ENCODE measurements around the gene FKBP5. TPM values are rescaled to one million over a fixed set of nuclear protein-coding genes. Genes with fewer than 3 reads are reported as not detected.

FKBP5 gene
- total and polyA plus RNA-seq, 10 of the 15 experiments (the other 5 are each of a cell fraction or from before 2014, with no cell fraction given): 29.0 to 123 (median 62.3) TPM

- peak overlapping the region; percentile 76 for H3K27ac ChIP-seq (ENCODE audit: control insufficient read depth, insufficient read depth)
- ChIA-PET SMC1A (ENCODE audit: uncharacterized antibody, unreplicated experiment) (interaction anchor here (0.9 to 3.6 kb wide), 10 partner anchors 10 to 60 kb away, joined by 3 to 24 read pairs (median 5); partner anchors contain the start of gene ARMC12), RAD21 (ENCODE audit: unreplicated experiment) (interaction anchor here (0.6 to 4.7 kb wide), 5 partner anchors 8 to 50 kb away, joined by 3 to 36 read pairs (median 8); no protein-coding TSS in a partner anchor), CTCF (interaction anchor here (1.1 to 1.9 kb wide), 6 partner anchors 8 to 38 kb away, joined by 3 to 9 read pairs (median 4); partner anchors contain the start of gene FKBP5), POLR2A (interaction anchor here (1.3 to 2.7 kb wide), 7 partner anchors 9 to 39 kb away, joined by 3 to 13 read pairs (median 5); no protein-coding TSS in a partner anchor)
- H3K4me3 ChIP-seq: peak overlapping the region; percentile 49; the same call in 1 of the 2 replicates
- H3K4me1 ChIP-seq (ENCODE audit: control insufficient read depth, insufficient read depth, low read length): peaks cover 41% of the 10 kb centered on the region
- peak overlapping the region; percentile 65 for H2AFZ ChIP-seq (ENCODE audit: control insufficient read depth, low read depth, low read length)
- H3K27me3 ChIP-seq (replicated peaks in 1 of 2; ENCODE audit: control insufficient read depth in 2 of 2, insufficient read depth in 2 of 2, low read length in 1 of 2): no peaks in the 10 kb centered on the region
- no TSS peak for BruUV-seq (replicated peaks)
- H4K20me1 ChIP-seq (ENCODE audit: control insufficient read depth, insufficient read depth): no peaks in the 10 kb centered on the region
- no peaks in the 10 kb centered on the region for H3K79me2 ChIP-seq (ENCODE audit: control insufficient read depth, insufficient read depth, low read length)
- ATAC-seq: peak; percentile 76
- DNase-seq (ENCODE audit: low read depth, low spot score): no peak
- FAIRE-seq: peak; percentile 75
- 10% methylated on average over 5 of the region's 5 CpGs for WGBS (ENCODE audit: insufficient coverage, insufficient replicate concordance, low lambda C conversion rate, missing lambda C conversion rate)
- in situ Hi-C loops (cut with MboI): no loop called here
- H3K4me2 ChIP-seq (ENCODE audit: control insufficient read depth, insufficient read depth): peak overlapping the region; percentile 84
- peak overlapping the region; percentile 50 for H3K9ac ChIP-seq (ENCODE audit: control insufficient read depth, insufficient read depth, low read length)
- no peaks in the 10 kb centered on the region; the same call in 2 of the 3 replicates for H3K9me3 ChIP-seq (replicated peaks; ENCODE audit: control insufficient read depth, insufficient read depth, low read length)
- no peaks in the 10 kb centered on the region for H3K36me3 ChIP-seq (ENCODE audit: control insufficient read depth in 2 of 2, insufficient read depth in 2 of 2, low read length in 1 of 2)
- intact Hi-C loops (cut with micrococcal nuclease; ENCODE audit: unreplicated experiment): no loop called here
- TF ChIP-seq PRDM15 (CRISPR knock-in tag; IDR thresholded peaks at IDR 0.05) (no peak), ZNF687 (IDR thresholded peaks at IDR 0.05) (peak; percentile 49), ZNF592 (IDR thresholded peaks at IDR 0.05) (0 out of 2 replicates have a peak, but pooled peaks have one; percentile 19), FOXK2 (IDR thresholded peaks at IDR 0.05) (no peak), EP300 (IDR thresholded peaks at IDR 0.05; ENCODE audit: borderline replicate concordance in 1 of 2, control insufficient read depth in 1 of 2, low read depth in 2 of 2, low read length in 2 of 2) (0 out of 4 replicates have a peak, but pooled peaks of 1 of the 2 experiments have one; percentile 53), HDGF (IDR thresholded peaks at IDR 0.05) (no peak), YBX1 (IDR thresholded peaks at IDR 0.05) (no peak), FOS (IDR thresholded peaks at IDR 0.05; ENCODE audit: borderline replicate concordance, extremely low read depth, insufficient read length) (no peak), POLR2AphosphoS5 (IDR thresholded peaks at IDR 0.05; ENCODE audit: low read length) (no peak)
Measured at GRCh38 chr6:35719404-35719829, 30.7 kb upstream of the FKBP5 start.

All from GM12878 (cell line).